RWPE2 (cell line): ENCODE measurements around the gene UBXN4.

Experiments used
- ATAC-seq: fragments of 200-7000 bp; cut with Tn5 transposase; 3 replicates; pipeline ENCODE4 v1.9.1; 2021; ENCODE audit warnings: low read depth
- DNase-seq: peaks from one replicate; pipeline ENCODE4 v3.0.0-alpha.2; 2020; ENCODE audit warnings: low spot score
- H3K27ac ChIP-seq: fragments of 450-650 bp; 2 replicates; pipeline ENCODE4 v1.5.1; 2017; ENCODE audit warnings: mild to moderate bottlenecking; ENCODE audit not compliant: poor library complexity, severe bottlenecking
- H3K27me3 ChIP-seq: fragments of 250-450 bp; sonication (Bioruptor Pico); 2 replicates; pipeline ENCODE4 v1.5.1; 2021; ENCODE audit warnings: mild to moderate bottlenecking, moderate library complexity; ENCODE audit not compliant: insufficient read depth, poor library complexity, severe bottlenecking
- H3K36me3 ChIP-seq: fragments of 250-450 bp; sonication (Bioruptor Pico); 2 replicates; pipeline ENCODE4 v1.5.1; 2020; ENCODE audit warnings: low read depth, mild to moderate bottlenecking, moderate library complexity
- H3K4me1 ChIP-seq: fragments of 250-450 bp; sonication (Bioruptor Pico); 2 replicates; pipeline ENCODE4 v1.5.1; 2021; ENCODE audit warnings: mild to moderate bottlenecking, moderate library complexity; ENCODE audit not compliant: insufficient read depth, poor library complexity, severe bottlenecking
- H3K4me3 ChIP-seq: fragments of 250-450 bp; sonication (Bioruptor Pico); 2 replicates; pipeline ENCODE4 v1.5.1; 2021; ENCODE audit warnings: mild to moderate bottlenecking, moderate library complexity; ENCODE audit not compliant: severe bottlenecking
- H3K9me3 ChIP-seq: fragments of 250-450 bp; sonication (Bioruptor Pico); 2 replicates; pipeline ENCODE4 v1.5.1; 2021; ENCODE audit warnings: mild to moderate bottlenecking, moderate library complexity; ENCODE audit not compliant: severe bottlenecking
- CTCF ChIP-seq: fragments of 450-650 bp; IDR thresholded peaks from one replicate; pipeline ENCODE4 v1.5.1; 2017; ENCODE audit warnings: mild to moderate bottlenecking, moderate library complexity; ENCODE audit not compliant: poor library complexity, severe bottlenecking

UBXN4 gene

GRCh38 chr2:135733045-135733444, 8.6 kb upstream of the UBXN4 start:
- no peaks in the 10 kb centered on the region for H3K27me3 ChIP-seq
- TF ChIP-seq CTCF: no peak
- H3K4me1 ChIP-seq: no peaks in the 10 kb centered on the region
- ATAC-seq (no peak), DNase-seq (no peak)
- no peak overlapping the region for H3K27ac ChIP-seq
- no peaks in the 10 kb centered on the region for H3K9me3 ChIP-seq
- H3K4me3 ChIP-seq: no peak overlapping the region
- H3K36me3 ChIP-seq: no peaks in the 10 kb centered on the region

- Histone ChIP-seq H3K4me1 (no peaks in the 10 kb centered on the region), H3K27ac (no peak overlapping the region), H3K36me3 (no peaks in the 10 kb centered on the region), H3K4me3 (no peak overlapping the region), H3K9me3 (no peaks in the 10 kb centered on the region), H3K27me3 (no peaks in the 10 kb centered on the region)
- no peak for TF ChIP-seq CTCF
- no peak for ATAC-seq
- DNase-seq: no peak
Measured at GRCh38 chr2:135736546-135736945, 5.1 kb upstream of the UBXN4 start.

DNA sequence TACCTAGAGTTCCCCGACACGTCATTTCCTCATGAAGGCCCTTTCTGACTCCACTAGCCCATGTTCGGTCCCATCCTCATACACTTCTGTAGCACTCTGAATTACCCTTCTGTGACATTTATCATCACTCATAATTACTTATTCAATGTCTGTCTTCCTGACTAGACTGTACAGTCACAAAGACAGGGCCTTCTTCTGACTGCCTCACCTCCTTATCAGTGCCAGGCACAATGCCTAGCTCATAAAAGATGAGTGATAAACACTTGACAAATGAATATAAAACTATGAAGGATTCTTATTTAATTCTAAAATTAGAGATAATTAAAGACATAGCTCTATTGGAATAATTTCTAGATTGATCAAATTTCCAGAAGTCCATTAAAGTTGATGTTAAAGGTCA, 1.4 kb upstream of the UBXN4 start:
- no peaks in the 10 kb centered on the region for H3K27me3 ChIP-seq
- no peak overlapping the region for H3K27ac ChIP-seq
- no peak overlapping the region for H3K4me3 ChIP-seq
- TF ChIP-seq CTCF: no peak
- peaks cover 18% of the 10 kb centered on the region for H3K4me1 ChIP-seq
- no peaks in the 10 kb centered on the region for H3K9me3 ChIP-seq
- no peak for DNase-seq
- no peak for ATAC-seq
- peaks cover 16% of the 10 kb centered on the region for H3K36me3 ChIP-seq

DNA sequence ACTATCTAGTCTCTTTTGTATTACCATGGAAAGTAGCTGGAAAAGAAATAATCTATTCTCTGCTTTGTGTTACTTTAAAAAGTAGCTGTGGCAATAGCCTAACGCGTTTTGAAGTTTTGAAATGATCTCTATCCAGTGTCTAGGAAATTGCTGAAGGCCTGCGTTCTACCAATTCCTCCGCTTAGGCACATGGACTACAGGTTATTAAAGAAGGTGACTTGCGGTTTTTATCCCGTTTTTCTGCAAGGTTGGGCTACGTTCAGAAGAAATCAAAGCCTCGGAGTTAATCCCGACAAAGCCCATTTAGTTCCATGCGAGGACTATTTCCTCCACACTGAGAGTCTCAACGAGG, 636 bp upstream of the UBXN4 start:
- TF ChIP-seq CTCF: no peak
- H3K27ac ChIP-seq: no peak overlapping the region
- no peak overlapping the region for H3K4me3 ChIP-seq
- H3K4me1 ChIP-seq: peaks cover 21% of the 10 kb centered on the region
- ATAC-seq (no peak), DNase-seq (no peak)
- H3K36me3 ChIP-seq: peaks cover 20% of the 10 kb centered on the region
- no peaks in the 10 kb centered on the region for H3K27me3 ChIP-seq
- H3K9me3 ChIP-seq: no peaks in the 10 kb centered on the region

DNA sequence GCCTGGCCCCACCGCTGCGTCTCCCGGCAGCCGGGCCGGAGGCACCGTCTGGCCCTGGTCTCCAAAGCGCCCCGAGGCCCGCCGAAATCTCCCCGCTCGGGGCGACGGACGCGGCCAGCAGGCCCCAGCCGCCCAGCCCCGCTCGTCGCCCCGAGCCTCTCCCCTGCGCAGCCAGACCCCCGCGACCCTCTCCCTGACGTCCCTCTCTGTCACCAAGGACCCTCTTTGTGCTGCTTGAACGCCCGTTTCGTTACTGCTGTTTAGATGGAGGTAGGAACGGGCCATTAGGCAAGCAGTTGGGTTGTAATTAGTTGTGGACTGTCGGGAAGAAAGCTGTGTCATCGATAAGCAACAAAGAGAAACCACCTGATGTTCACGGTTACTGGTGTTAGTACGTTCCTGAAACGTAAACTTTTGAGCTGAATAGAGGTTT, 686 bp downstream of the UBXN4 start:
- no peak for DNase-seq
- Histone ChIP-seq H3K27me3 (no peaks in the 10 kb centered on the region), H3K4me3 (peak overlapping the region; percentile 60), H3K36me3 (peaks cover 23% of the 10 kb centered on the region), H3K9me3 (no peaks in the 10 kb centered on the region), H3K27ac (peak overlapping the region; percentile 73), H3K4me1 (peaks cover 21% of the 10 kb centered on the region)
- TF ChIP-seq CTCF: no peak
- ATAC-seq: peak; percentile 31
